NCI-H1436 treated with DMSO at 0.1 percent for 48 hours (cell line): Measurements from ENCODE around the gene PARM1.

ENCODE experiments used
- DNase-seq: peaks from one replicate; lab custom pipeline; 2025; lab: John Stamatoyannopoulos, UW

PARM1 gene

DNA sequence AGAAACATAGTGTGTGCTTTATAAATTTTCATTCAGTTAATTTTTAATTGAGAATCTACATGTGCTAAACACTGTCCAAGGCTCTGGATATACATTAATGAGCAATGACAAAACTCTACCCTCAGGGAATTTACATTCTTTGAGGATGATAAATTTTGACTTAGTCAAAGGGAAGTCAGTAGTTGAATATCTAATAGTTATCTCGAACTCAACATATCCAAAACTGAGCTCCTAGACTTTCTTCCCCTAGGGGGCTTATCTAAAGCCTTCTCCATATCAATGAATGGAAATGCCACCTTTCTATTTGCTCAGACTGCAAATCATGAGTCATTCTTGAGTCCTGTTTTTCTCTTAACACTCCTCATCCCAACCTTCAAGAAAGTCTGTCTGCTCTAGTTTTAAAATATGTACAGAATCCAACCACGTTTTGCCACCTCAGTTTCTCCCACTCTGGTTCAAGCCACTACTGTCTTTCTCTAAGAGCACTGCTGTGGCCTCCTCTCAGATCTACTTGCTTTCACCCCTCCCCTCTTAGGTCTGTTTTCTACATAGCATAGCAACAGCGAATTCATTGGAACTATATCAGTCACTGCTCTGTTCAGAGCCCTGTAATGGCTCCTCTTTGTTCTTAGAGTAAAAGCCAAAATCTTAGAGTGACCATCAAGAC, 9.5 kb downstream of the PARM1 start:
- DNase-seq: no peak

DNA sequence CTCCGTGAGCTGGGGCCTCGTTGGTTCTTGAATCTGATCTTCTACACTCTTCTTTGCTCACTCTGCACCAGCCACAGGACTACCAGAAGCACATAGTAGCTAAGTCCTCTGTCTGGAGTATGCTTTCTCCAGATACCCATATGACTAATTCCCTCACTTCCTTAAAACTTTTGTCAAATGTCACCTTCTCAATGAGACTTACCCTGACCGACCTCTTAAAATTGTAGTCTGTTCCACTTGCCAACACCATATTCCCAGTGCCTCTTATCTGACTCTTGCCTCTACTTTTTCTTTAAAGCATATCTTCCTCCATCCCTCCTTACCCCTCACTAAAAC, 10.0 kb downstream of the PARM1 start:
- no peak for DNase-seq

DNA sequence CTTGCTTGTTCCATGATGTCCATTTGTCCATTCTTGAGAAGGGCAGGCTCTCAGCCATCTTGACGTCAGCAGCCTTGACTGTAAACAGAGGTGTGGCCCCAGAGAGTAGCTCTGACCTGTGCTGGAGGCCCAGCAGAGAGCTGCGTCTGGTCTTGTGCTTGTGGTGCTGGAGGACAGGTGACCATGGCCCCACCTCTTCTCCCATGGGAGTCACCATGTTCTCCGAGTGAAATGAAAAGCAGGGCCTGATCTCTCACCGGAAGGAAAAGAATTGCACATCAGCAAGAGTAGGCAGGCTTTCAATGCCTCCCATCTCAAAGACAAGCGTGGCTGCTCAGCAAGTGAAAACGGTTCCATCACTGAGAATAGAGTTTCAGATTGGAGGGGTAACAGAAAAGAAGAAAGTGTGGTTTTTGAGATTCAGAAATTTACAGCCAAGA, 11.5 kb downstream of the PARM1 start:
- no peak for DNase-seq

DNA sequence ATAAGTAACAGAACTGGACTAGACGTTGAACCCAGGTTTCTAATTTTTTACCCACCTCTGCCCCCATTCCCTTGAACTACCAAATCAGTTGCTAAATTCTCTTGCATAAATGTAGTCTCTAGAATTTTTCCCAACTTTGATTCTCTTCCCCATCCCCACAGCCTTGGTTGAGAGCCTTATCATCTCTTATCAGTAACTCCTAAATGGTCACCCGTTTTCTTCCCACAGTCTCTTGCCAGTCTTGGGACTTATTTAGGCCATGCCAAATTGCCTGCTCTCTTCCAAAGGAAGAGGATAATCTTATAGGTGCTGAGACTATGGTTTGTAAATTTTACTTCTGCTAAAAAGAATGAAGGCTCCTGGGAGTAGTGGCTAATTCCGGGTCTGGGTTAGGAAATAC, 13.3 kb downstream of the PARM1 start:
- DNase-seq: no peak

DNA sequence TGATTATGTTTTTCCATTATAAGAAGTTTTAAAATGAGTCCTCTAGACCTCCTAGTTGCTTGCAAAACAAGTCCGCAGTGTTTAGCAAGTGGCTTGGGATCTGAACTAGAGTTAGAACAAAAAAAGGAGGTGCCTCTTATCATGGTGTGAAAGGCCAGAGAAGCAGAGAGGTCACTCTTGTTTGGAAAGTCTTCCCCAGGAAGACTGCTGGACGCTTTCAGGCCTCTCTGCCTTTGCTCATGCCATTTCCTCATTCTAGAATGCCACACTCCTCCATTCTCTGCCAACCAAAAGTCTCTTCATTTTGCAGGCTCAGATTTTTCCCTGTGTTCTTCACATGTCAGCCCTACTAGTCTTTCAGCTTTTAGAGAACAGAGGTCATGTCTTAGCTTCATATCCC, 14.9 kb downstream of the PARM1 start:
- DNase-seq: no peak

- DNase-seq: no peak
Measured at GRCh38 chr4:74948236-74948635, 15.3 kb downstream of the PARM1 start.

DNA sequence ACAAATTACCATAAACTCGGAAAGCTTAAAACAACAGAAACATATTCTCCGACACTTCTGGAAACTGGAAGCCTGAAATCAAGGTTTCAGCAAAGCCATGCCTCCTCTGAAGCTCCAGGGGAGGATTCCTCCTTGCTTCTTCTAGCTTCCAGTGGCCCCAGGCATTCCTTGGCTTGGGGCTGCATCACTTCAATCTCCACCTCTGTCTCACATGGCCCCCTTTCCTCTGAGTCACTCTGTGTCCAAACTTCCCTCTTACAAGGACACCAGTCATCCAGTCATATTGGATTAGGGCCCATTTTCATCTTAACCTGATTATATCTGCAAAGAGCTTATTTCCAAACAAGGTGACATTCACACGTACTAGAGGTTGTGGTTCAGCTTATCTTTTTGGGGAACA, 17.3 kb downstream of the PARM1 start:
- no peak for DNase-seq

GRCh38 chr4:74950882-74951281, 18.0 kb downstream of the PARM1 start:
- no peak for DNase-seq

- DNase-seq: no peak
Measured at GRCh38 chr4:74953647-74954046, 20.7 kb downstream of the PARM1 start.

GRCh38 chr4:74958881-74959280, 26.0 kb downstream of the PARM1 start:
- no peak for DNase-seq

GRCh38 chr4:74961230-74961629, 28.3 kb downstream of the PARM1 start:
- no peak for DNase-seq

DNA sequence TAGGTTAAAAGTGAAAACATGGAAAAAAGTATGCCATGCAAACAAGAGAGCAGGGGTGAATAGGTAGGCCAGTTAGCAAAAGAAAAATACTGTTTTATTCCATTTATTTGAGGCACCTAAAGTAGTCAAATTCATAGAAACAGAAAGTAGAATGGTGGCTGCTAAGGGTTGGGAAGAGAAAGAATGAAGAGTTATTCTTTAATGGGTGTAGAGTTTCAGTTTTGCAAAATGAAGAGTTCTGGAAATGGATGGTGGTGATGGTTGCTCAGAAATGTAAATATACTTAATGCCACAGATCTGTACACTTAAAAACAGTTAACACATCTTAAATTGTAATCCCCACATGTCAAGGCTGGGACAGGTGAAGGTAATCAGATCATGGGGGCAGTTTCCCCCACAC, 29.7 kb downstream of the PARM1 start:
- DNase-seq: no peak

DNA sequence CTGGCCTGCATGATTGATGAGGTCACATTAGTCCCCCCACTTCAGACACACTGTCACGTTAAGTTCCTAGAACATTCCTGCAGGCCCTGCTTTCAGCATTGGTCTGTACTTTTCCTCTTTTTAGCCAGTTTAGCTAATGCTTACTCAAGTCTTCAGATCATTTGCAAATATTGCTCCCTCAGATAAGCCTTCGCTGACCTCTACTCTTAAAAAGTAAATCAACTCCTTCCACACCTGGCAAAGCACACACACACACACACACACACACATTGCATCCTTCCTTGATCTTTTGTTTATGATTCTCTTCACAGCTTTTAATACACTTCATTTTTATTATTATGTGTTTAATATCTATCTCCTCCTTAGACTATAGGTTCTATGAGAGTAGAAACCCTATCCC, 31.4 kb downstream of the PARM1 start:
- DNase-seq: no peak

DNA sequence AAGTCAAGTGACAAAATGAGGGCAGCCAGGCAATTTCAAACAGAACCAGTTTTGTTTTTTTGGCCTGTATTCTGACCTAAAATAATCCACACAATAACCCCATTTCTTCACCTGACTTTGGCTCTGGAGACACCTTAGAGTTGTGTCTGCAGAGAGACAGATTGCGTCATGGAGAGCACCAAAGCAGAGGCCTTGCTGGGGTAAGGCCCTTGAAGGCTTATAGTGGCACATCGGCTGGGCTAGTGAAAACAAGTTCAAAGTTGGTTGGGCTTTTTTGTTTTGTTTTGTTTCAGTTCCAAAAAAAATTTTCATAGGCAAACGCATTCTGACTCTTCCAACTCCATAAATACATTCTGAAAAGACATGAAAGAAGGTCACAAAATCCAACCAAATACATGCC, 34.4 kb downstream of the PARM1 start:
- DNase-seq: no peak

- no peak for DNase-seq
Measured at GRCh38 chr4:74968456-74969164, 35.7 kb downstream of the PARM1 start.

DNA sequence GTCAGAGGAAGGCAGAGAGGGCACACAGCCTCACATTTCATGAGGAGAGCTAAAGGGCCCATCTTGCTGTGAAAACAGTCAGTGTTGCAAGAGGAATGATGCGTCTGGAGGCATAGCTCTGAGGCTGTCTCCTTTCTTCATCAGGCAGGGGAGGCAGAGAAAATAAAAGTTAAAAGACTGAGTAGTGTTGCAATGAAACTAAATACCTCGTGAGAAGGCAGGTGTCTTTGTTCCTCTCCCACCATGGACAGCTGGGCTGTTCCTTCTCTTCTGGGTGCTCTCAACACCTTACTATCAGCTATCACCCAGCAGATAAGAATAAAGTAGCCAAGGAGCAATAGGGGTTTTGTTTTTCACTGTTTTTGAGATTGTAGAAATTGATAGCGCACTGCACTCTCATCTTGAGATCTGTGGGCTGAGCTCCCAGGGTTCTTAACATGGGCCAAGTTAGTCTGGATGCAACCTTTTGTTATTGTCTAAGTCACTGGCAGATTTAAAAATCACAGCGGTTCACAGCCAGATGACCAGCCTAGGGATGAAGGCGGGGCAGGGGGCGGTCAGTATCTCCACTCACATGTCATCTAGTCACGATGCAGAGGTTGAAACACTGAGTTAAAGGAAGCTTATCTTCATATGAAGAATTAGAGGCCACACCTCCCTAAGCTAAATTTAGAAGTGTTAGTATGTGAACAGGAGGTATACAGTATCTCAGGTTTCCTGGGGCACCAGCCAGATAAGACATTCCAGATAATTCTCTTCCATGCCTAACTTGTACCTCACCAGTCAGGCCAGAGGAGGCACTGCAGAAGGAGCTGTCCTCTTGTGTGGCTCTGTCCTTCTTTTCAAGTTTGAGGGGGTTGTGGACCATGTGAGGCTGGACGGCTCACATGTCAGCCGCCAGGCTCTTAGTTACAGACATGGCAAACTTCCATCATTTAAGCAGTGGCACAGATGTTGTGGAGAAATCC, 36.9 kb downstream of the PARM1 start:
- DNase-seq: no peak

GRCh38 chr4:74970577-74970976, 37.7 kb downstream of the PARM1 start:
- DNase-seq: no peak

DNA sequence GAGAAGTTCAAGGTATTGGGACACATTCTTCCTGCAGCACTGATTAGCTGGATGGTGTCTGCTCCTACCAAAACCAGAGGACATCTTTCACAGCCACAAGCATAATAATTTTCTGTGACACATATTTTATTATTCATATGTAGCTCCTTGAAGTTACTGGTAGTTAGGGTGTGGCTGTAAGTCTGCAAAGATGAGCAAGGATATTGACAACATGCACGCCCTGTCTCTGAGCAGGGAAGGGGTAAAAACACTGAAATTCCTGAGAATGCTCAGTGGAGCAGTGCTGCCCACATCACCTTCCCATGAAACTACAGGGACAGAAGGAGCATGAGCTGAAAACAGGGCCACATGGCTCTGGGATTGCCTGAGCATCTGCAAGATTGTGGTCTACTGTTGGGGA, 38.9 kb downstream of the PARM1 start:
- no peak for DNase-seq

DNA sequence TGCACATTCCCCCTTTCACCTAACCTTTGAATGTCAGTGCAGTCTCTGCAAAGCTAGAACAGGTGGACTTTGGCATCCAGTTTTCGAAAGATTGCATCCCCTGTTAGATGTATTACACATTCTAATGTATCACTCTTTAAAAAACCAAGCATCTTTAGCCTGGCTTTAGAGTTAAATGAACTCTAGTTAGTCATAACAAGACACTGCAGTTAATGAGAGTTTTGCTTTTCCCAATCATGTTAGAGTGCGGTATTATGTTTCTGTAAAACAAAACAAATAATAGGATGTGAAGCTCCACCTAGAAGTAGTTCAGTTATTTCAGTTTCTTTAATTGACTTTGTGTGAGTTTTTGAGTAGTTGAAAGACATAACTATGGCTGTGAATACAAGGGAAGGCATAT, 42.2 kb downstream of the PARM1 start:
- DNase-seq: no peak

GRCh38 chr4:74975848-74976824, 43.2 kb downstream of the PARM1 start:
- DNase-seq: no peak

DNA sequence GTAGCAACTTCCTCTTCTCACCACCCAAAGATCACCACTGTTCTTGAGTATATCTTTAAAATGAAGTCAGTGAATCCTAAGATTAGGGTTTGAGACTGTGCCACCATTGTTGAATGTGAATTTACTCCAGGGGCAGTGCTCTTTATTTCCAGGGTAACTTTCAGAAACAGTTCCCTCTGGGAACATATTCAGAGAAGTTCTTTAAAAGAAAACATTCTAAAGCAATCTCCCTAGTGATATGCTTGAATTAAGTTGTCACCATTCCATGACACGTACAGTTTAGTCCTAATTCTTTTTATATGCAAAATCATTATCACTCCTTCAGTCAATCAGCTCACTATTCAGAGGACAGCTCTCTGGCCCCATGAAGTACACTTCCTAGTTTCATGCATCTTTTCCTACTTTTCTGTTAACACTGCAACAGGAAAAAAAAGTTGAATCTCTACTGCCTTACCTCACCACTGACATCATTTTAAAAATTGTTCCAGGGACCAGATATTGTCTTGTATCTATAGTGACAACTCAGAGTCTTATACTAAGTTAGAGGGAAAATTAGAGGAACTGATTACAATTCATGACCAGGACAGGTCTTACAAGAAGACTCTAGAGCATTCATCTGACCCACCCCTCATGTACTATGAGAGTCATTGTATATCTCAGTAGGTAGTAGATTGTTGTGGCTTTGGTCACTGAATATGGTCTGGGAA, 49.8 kb downstream of the PARM1 start:
- DNase-seq: no peak
